HG03575 (cell line): Measurements from ENCODE around the gene ZNF93.
"Not testable (repeated sequence)": the region's sequence is repeated elsewhere in the genome, so short reads cannot be mapped to it uniquely, and the experiment has no call there.

Experiments
- ATAC-seq: cut with Tn5 transposase; IDR thresholded peaks from one replicate; pipeline ENCODE4 v1.9.1; 2021; ENCODE audit not compliant: unreplicated experiment, insufficient number of reproducible peaks, low FRiP score; ENCODE audit errors: extremely low read depth

ZNF93 gene

GRCh38 chr19:19933432-19934314 is 32.9 kb downstream of the ZNF93 start:
- ATAC-seq: not testable (repeated sequence)

- ATAC-seq: no peak
Observed at GRCh38 chr19:19937403-19937802, 36.7 kb downstream of the ZNF93 start.

- ATAC-seq: no peak
Observed at GRCh38 chr19:19938449-19938848, 37.7 kb downstream of the ZNF93 start.

- no peak for ATAC-seq
Observed at GRCh38 chr19:19943848-19944582, 43.3 kb downstream of the ZNF93 start.

- no peak for ATAC-seq
Observed at GRCh38 chr19:19944583-19944880, 43.8 kb downstream of the ZNF93 start.

- ATAC-seq: no peak
Observed at GRCh38 chr19:19946226-19946625, 45.5 kb downstream of the ZNF93 start.

GRCh38 chr19:19948800-19949199 is 48.1 kb downstream of the ZNF93 start:
- no peak for ATAC-seq

- ATAC-seq: no peak
Observed at GRCh38 chr19:19955208-19955607, 54.5 kb downstream of the ZNF93 start.

- ATAC-seq: no peak
Observed at GRCh38 chr19:19956434-19957075, 55.8 kb downstream of the ZNF93 start.

GRCh38 chr19:19957766-19958165 is 57.0 kb downstream of the ZNF93 start:
- ATAC-seq: not testable (repeated sequence)

- not testable (repeated sequence) for ATAC-seq
Observed at GRCh38 chr19:19959151-19959799, 58.5 kb downstream of the ZNF93 start.

GRCh38 chr19:19964416-19964815 is 63.7 kb downstream of the ZNF93 start:
- ATAC-seq: no peak

GRCh38 chr19:19966126-19966525 is 65.4 kb downstream of the ZNF93 start:
- not testable (repeated sequence) for ATAC-seq

- no peak for ATAC-seq
Observed at GRCh38 chr19:19966862-19967261, 66.1 kb downstream of the ZNF93 start.
